ENCODE measurements around the gene RAB31.

GRCh38 chr18:9791991-9792390, 83.9 kb downstream of the RAB31 start:
- TF ChIP-seq GATA2 (IDR thresholded peaks at IDR 0.05; ENCODE audit: low read depth, low read length) (no peak), GATA3 (IDR thresholded peaks at IDR 0.05; ENCODE audit: low read depth, low read length) (no peak)
